Caco-2 (cell line): ENCODE results near the gene CTF1. TPM values are rescaled to one million over a fixed set of nuclear protein-coding genes. Genes with fewer than 3 reads are reported as not detected.

Experiments used
- Bru-seq: library from RNA; stranded (reverse); fragments of 400-500 nt; gene quantifications from one replicate; lab custom pipeline; 2021; lab: Mats Ljungman, UMichigan
- BruChase-seq, 2 experiments: library from RNA; stranded (reverse); fragments of 400-500 nt; gene quantifications; one replicate each; lab custom pipeline; 2021; lab: Mats Ljungman, UMichigan
- BruUV-seq: library from RNA; stranded (reverse); fragments of 400-500 nt; replicated peaks from 2 replicates; lab custom pipeline; 2021; lab: Mats Ljungman, UMichigan
- CTCF ChIA-PET: fragments of 300-600 bp; sonication (Branson Sonifier 250); formaldehyde crosslinking; loops from one replicate; lab custom pipeline; 2022; ENCODE audit warnings: antibody characterized with exemption; lab: Charles Lee
- POLR2A ChIA-PET: fragments of 300-600 bp; sonication (Branson Sonifier 250); formaldehyde crosslinking; loops from one replicate; lab custom pipeline; 2022; ENCODE audit warnings: antibody characterized with exemption; lab: Charles Lee
- DNase-seq, 2 experiments: peaks; one replicate each; pipeline versions ENCODE4 v3.0.0 to v3.0.0-alpha.2; 2020 to 2022
- H3K27me3 ChIP-seq: replicated peaks from 2 replicates; pipeline ENCODE4 v1.6.0; 2011; ENCODE audit warnings: low read length; ENCODE audit not compliant: control insufficient read depth, insufficient read depth
- H3K36me3 ChIP-seq: 2 replicates; pipeline ENCODE4 v1.5.1; 2011; ENCODE audit warnings: low read length; ENCODE audit not compliant: control insufficient read depth, insufficient read depth
- H3K4me1 ChIP-seq: fragments of 250-450 bp; sonication (Bioruptor Pico); 2 replicates; pipeline ENCODE4 v1.5.1; 2020; ENCODE audit warnings: mild to moderate bottlenecking
- H3K4me3 ChIP-seq: 2 replicates; pipeline ENCODE4 v1.5.1; 2011; ENCODE audit warnings: low read depth, mild to moderate bottlenecking, control low read depth, low read length
- H3K9me3 ChIP-seq: fragments of 250-450 bp; sonication (Bioruptor Pico); 2 replicates; pipeline ENCODE4 v1.5.1; 2020; ENCODE audit warnings: mild to moderate bottlenecking, moderate library complexity
- H3K27ac Mint-ChIP-seq: one replicate; pipeline ENCODE4 v1.8.0; 2022; ENCODE audit warnings: mixed read lengths; ENCODE audit not compliant: unreplicated experiment
- H3K27me3 Mint-ChIP-seq: one replicate; pipeline ENCODE4 v1.8.0; 2022; ENCODE audit warnings: mixed read lengths; ENCODE audit not compliant: insufficient read depth, unreplicated experiment
- H3K36me3 Mint-ChIP-seq: one replicate; pipeline ENCODE4 v1.8.0; 2022; ENCODE audit warnings: mild to moderate bottlenecking, mixed read lengths; ENCODE audit not compliant: insufficient read depth, unreplicated experiment
- H3K4me1 Mint-ChIP-seq: one replicate; pipeline ENCODE4 v1.8.0; 2022; ENCODE audit warnings: low read depth, mixed read lengths; ENCODE audit not compliant: unreplicated experiment
- H3K4me3 Mint-ChIP-seq: one replicate; pipeline ENCODE4 v1.8.0; 2022; ENCODE audit warnings: mild to moderate bottlenecking, moderate library complexity, mixed read lengths; ENCODE audit not compliant: unreplicated experiment
- H3K9me3 Mint-ChIP-seq: one replicate; pipeline ENCODE4 v1.8.0; 2022; ENCODE audit warnings: mixed read lengths; ENCODE audit not compliant: unreplicated experiment
- intact Hi-C: fragments of 100-400 bp; cut with micrococcal nuclease; formaldehyde crosslinking; loops from one replicate; pipeline ENCODE4 v1.10.0; 2022; ENCODE audit not compliant: unreplicated experiment
- long read RNA-seq: library from polyadenylated mRNA; stranded (forward); transcript quantifications from one replicate; pipeline ENCODE4 v2.0.0, GENCODE V29; 2022
- total RNA-seq: library from RNA; stranded (reverse); gene quantifications from 2 replicates; pipeline ENCODE4 v1.2.3, GENCODE V29; 2022
- TF ChIP-seq, protein P1 (sequence below), 2 experiments: fragments of 200-600 bp in 1 of 2; IDR thresholded peaks; 1 replicate in 1 of 2; 2 replicates in 1 of 2; pipeline versions ENCODE4 v1.5.1 to v1.8.0; 2011 to 2022; ENCODE audit warnings: antibody characterized with exemption in 1 of 2, control low read depth in 1 of 2, inconsistent platforms in 1 of 2, low read depth in 1 of 2, low read length in 1 of 2, mild to moderate bottlenecking in 1 of 2, moderate library complexity in 1 of 2; ENCODE audit not compliant: insufficient read depth in 1 of 2, severe bottlenecking in 1 of 2, unreplicated experiment in 1 of 2

The CTF1 gene, protein sequence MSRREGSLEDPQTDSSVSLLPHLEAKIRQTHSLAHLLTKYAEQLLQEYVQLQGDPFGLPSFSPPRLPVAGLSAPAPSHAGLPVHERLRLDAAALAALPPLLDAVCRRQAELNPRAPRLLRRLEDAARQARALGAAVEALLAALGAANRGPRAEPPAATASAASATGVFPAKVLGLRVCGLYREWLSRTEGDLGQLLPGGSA
- total RNA-seq, result 1.8 and 2.4 TPM in 2 replicates
- percentile 35 among the genes with signal in this experiment for Bru-seq, nascent RNA
- BruChase-seq, experiment 1, labeled RNA remaining after a 2-hour chase, result percentile 33 among the genes with signal in this experiment
- percentile 30 among the genes with signal in this experiment for BruChase-seq, experiment 2, labeled RNA remaining after a 6-hour chase
- long read RNA-seq, partial matches to known transcripts, result 0 of 2 reads
- long read RNA-seq, other reads (novel, unspliced or antisense), result 1 of 2 reads

DNA sequence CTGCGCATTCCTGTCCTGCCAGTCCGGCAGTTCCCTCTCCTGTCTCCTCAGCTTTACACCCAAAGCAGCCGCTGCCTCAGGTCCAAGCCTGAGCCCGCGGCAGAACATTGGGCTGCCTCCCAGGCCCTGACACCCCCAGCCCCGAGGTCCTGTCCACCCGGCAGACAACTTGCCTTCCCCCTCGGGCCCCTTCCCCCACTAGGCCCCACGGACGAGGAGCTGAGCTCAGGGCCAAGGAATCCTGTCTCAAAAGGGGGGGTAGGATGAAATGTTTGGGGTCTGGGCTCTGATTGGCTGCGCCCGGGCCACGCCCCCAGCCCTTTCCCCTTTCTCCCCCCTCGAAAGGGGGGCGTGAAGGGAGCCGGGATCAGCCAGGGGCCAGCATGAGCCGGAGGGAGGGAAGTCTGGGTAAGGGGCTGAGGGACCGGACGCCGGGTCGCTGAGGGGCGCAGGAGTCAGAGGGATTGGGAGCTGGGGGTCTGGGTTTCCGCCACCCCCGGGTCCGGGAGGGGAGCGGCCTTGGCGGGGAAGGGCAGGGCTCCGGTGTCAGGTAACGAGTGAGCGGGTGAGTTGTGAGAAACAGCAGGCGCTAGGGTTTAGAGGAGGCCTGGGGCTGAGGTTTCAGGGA, at the start of gene CTF1:
Gene CTF1, plus strand, starts transcription at position 354 of the 628 bp plus-strand sequence. Its CDS starts 30 bp downstream, at position 384.
- intact Hi-C loops, result loop anchor here (1.0 kb wide), 2 partner anchors 26 to 52 kb away; no protein-coding TSS in a partner anchor
- Histone ChIP-seq H3K4me1 (peaks cover 30% of the 10 kb centered on the region), H3K9me3 (no peaks in the 10 kb centered on the region), H3K4me3 (peak within 1 kb of the TSS; percentile 41), H3K36me3 (no peaks in the 10 kb centered on the region; the same call in 1 of the 2 replicates), H3K27me3 (no peaks in the 10 kb centered on the region)
- Mint-ChIP-seq H3K9me3 (no peaks in the 10 kb centered on the region), H3K4me3 (peak within 1 kb of the TSS; percentile 90), H3K27me3 (no peaks in the 10 kb centered on the region), H3K4me1 (peaks cover 23% of the 10 kb centered on the region), H3K36me3 (peaks cover 16% of the 10 kb centered on the region), H3K27ac (peak within 1 kb of the TSS; percentile 83)
- ChIA-PET POLR2A (interaction anchor here (0.6 to 1.6 kb wide), 2 partner anchors 21 to 108 kb away, joined by 5 to 8 read pairs; no protein-coding TSS in a partner anchor), CTCF (interaction anchor here (1.0 to 1.4 kb wide), 3 partner anchors 46 to 82 kb away, joined by 3 to 7 read pairs (median 6); no protein-coding TSS in a partner anchor)
- DNase-seq, result peak; percentile 58 to 80
- TF ChIP-seq, protein P1, sequence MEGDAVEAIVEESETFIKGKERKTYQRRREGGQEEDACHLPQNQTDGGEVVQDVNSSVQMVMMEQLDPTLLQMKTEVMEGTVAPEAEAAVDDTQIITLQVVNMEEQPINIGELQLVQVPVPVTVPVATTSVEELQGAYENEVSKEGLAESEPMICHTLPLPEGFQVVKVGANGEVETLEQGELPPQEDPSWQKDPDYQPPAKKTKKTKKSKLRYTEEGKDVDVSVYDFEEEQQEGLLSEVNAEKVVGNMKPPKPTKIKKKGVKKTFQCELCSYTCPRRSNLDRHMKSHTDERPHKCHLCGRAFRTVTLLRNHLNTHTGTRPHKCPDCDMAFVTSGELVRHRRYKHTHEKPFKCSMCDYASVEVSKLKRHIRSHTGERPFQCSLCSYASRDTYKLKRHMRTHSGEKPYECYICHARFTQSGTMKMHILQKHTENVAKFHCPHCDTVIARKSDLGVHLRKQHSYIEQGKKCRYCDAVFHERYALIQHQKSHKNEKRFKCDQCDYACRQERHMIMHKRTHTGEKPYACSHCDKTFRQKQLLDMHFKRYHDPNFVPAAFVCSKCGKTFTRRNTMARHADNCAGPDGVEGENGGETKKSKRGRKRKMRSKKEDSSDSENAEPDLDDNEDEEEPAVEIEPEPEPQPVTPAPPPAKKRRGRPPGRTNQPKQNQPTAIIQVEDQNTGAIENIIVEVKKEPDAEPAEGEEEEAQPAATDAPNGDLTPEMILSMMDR (IDR thresholded peaks at IDR 0.05; ENCODE audit: insufficient read depth in 1 of 2, low read depth in 1 of 2, low read length in 1 of 2, severe bottlenecking in 1 of 2, unreplicated experiment in 1 of 2), result no peak
- no TSS peak for BruUV-seq

DNA sequence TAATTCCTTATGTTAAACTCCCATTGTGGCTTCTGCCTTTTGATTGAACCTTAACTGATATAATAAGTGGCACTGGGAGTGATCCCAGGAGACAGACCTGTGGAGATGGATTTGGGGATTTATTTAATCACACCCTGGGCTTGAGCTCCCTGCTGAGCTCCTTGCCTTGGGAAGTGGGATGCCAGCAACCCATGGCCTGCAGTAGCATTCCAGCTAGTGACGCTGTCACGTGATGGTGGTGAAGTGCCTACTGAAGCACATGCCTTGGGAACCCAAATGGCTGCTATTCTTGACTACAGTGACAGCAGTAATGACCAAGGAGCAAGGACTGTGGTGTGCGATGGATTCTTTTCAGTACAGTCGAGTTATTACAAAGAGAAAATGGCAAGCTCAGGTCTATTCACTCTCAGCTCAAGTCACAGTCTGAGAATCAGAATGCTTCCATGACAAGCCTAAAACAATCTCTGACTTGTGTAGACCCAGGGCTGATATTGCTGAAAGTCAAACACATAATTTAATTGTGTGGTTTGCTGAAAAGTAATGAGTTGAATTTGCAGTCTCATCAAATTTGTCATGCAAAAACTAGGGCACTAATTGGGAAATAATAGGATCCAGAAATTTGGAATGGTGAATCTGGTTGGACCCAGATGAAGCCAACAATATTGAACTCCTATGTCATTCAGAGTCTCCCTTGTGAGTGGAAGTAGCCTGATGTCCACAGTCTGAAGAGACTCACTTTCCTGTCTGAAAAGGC, 49.6 kb upstream of the CTF1 start:
- H3K4me1 ChIP-seq, result peaks cover 5% of the 10 kb centered on the region; the same call in 1 of the 2 replicates
- H3K9me3 ChIP-seq, result no peaks in the 10 kb centered on the region
- intact Hi-C loops, result no loop called here
- POLR2A ChIA-PET, result no interaction called here
- CTCF ChIA-PET, result interaction anchor here (0.6 kb wide), 1 partner anchor 30 kb away, joined by 3 read pairs; no protein-coding TSS in a partner anchor
- BruUV-seq, result no TSS peak
- Mint-ChIP-seq H3K4me3 (no peak overlapping the region), H3K36me3 (no peaks in the 10 kb centered on the region), H3K27me3 (no peaks in the 10 kb centered on the region), H3K4me1 (peaks cover 5% of the 10 kb centered on the region), H3K27ac (no peak overlapping the region), H3K9me3 (peaks cover 5% of the 10 kb centered on the region)
- no peaks in the 10 kb centered on the region for H3K36me3 ChIP-seq
- no peak overlapping the region for H3K4me3 ChIP-seq
- TF ChIP-seq, protein P1 (IDR thresholded peaks at IDR 0.05; ENCODE audit: insufficient read depth in 1 of 2, low read depth in 1 of 2, low read length in 1 of 2, severe bottlenecking in 1 of 2, unreplicated experiment in 1 of 2), result no peak
- H3K27me3 ChIP-seq, result no peaks in the 10 kb centered on the region
- DNase-seq, result no peak
